Measurements from ENCODE around the gene DDO.

- no peak for TF ChIP-seq CTCF (conservative IDR thresholded peaks at IDR 0.05; ENCODE audit: low read depth, low read length)
- no peak for TF ChIP-seq EZH2 (IDR thresholded peaks at IDR 0.05; ENCODE audit: borderline replicate concordance, low read depth, low read length, poor library complexity, severe bottlenecking)
Observed at GRCh38 chr6:110412360-110412759, 3.0 kb downstream of the DDO start.
